A673 (cell line): ENCODE results near the gene CCDC110. TPM values are rescaled to one million over a fixed set of nuclear protein-coding genes. Genes with fewer than 3 reads are reported as not detected.

Experiments
- BruUV-seq: library from RNA; stranded (reverse); fragments of 400-500 nt; replicated peaks from 2 replicates; lab custom pipeline; 2021; lab: Mats Ljungman, UMichigan
- CTCF ChIA-PET: fragments of 300-600 bp; sonication (Branson Sonifier 250); formaldehyde crosslinking; loops from one replicate; lab custom pipeline; 2022; ENCODE audit warnings: antibody characterized with exemption; lab: Charles Lee
- POLR2A ChIA-PET: fragments of 300-600 bp; sonication (Branson Sonifier 250); formaldehyde crosslinking; loops from one replicate; lab custom pipeline; 2022; ENCODE audit warnings: antibody characterized with exemption; ENCODE audit not compliant: low non-redundant PET; lab: Charles Lee
- DNase-seq: peaks from one replicate; pipeline ENCODE4 v3.0.0-alpha.2; 2015; ENCODE audit warnings: low spot score
- H3K27ac ChIP-seq: fragments of 200-600 bp; sonication (generic); 2 replicates; pipeline ENCODE4 v1.5.1; 2016; ENCODE audit warnings: mixed run types, low read depth, mild to moderate bottlenecking, mixed read lengths, antibody characterized with exemption, low read length; ENCODE audit not compliant: poor library complexity, severe bottlenecking
- H3K27me3 ChIP-seq: fragments of 200-600 bp; sonication (generic); replicated peaks from 2 replicates; pipeline ENCODE4 v1.6.1; 2017; ENCODE audit warnings: mixed run types, low read depth, mild to moderate bottlenecking, mixed read lengths, antibody characterized with exemption, low read length; ENCODE audit not compliant: insufficient read depth, poor library complexity
- H3K36me3 ChIP-seq: fragments of 200-600 bp; sonication (generic); 2 replicates; pipeline ENCODE4 v1.6.1; 2016; ENCODE audit warnings: mixed run types, mild to moderate bottlenecking, mixed read lengths, antibody characterized with exemption, low read length; ENCODE audit not compliant: insufficient read depth, poor library complexity, severe bottlenecking
- H3K4me1 ChIP-seq: fragments of 200-600 bp; sonication (generic); 2 replicates; pipeline ENCODE4 v1.6.1; 2017; ENCODE audit warnings: mixed run types, mild to moderate bottlenecking, mixed read lengths, antibody characterized with exemption, low read length; ENCODE audit not compliant: insufficient read depth, poor library complexity, severe bottlenecking
- H3K4me3 ChIP-seq: fragments of 200-600 bp; sonication (generic); 2 replicates; pipeline ENCODE4 v1.5.1; 2016; ENCODE audit warnings: low read depth, mixed run types, mild to moderate bottlenecking, mixed read lengths, low read length; ENCODE audit not compliant: poor library complexity, severe bottlenecking
- H3K9me3 ChIP-seq: fragments of 200-600 bp; sonication (generic); 2 replicates; pipeline ENCODE4 v1.6.1; 2016; ENCODE audit warnings: mixed run types, low read depth, mild to moderate bottlenecking, mixed read lengths, antibody characterized with exemption, low read length; ENCODE audit not compliant: poor library complexity, severe bottlenecking
- CTCF ChIP-seq: fragments of 300-800, 200-600 bp; sonication (generic); conservative IDR thresholded peaks from 2 replicates; pipeline ENCODE4 v1.5.1; 2017; ENCODE audit warnings: low read depth, mild to moderate bottlenecking, antibody characterized with exemption, low read length, moderate library complexity, mixed read lengths
- EZH2 ChIP-seq: fragments of 200-600 bp; sonication (generic); IDR thresholded peaks from 2 replicates; pipeline ENCODE4 v1.6.1; 2017; ENCODE audit warnings: borderline replicate concordance, low read depth, mild to moderate bottlenecking, mixed read lengths, antibody characterized with exemption, low read length; ENCODE audit not compliant: poor library complexity, severe bottlenecking
- intact Hi-C: fragments of 100-400 bp; cut with micrococcal nuclease; formaldehyde crosslinking; loops from one replicate; pipeline ENCODE4 v1.10.0; 2022; ENCODE audit not compliant: unreplicated experiment
- total RNA-seq: library from RNA; stranded (reverse); gene quantifications from 2 replicates; pipeline ENCODE4 v1.2.3, GENCODE V29; 2021

The CCDC110 gene
- total RNA-seq, 1 experiment from 2014 or later, result not detected

- CTCF ChIA-PET, result no interaction called here
- POLR2A ChIA-PET, result no interaction called here
- H3K9me3 ChIP-seq, result no peaks in the 10 kb centered on the region
- DNase-seq, result no peak
- H3K4me3 ChIP-seq, result no peak overlapping the region
- no peaks in the 10 kb centered on the region for H3K27me3 ChIP-seq
- peaks cover 7% of the 10 kb centered on the region for H3K36me3 ChIP-seq
- BruUV-seq, result no TSS peak
- intact Hi-C loops, result no loop called here
- H3K27ac ChIP-seq, result no peak overlapping the region
- TF ChIP-seq EZH2 (no peak), CTCF (no peak)
- no peaks in the 10 kb centered on the region for H3K4me1 ChIP-seq
Measured at GRCh38 chr4:185408432-185408831, 63.1 kb downstream of the CCDC110 start.

GRCh38 chr4:185405296-185405999 is 66.1 kb downstream of the CCDC110 start:
- no peak for TF ChIP-seq CTCF
- no peak for TF ChIP-seq EZH2
- POLR2A ChIA-PET, result no interaction called here

GRCh38 chr4:185404031-185404430 is 67.5 kb downstream of the CCDC110 start:
- no peak for DNase-seq
- H3K27ac ChIP-seq, result no peak overlapping the region
- H3K4me1 ChIP-seq, result no peaks in the 10 kb centered on the region
- peaks cover 13% of the 10 kb centered on the region for H3K36me3 ChIP-seq
- H3K4me3 ChIP-seq, result no peak overlapping the region
- no peaks in the 10 kb centered on the region for H3K27me3 ChIP-seq
- TF ChIP-seq CTCF (no peak), EZH2 (no peak)
- no TSS peak for BruUV-seq
- H3K9me3 ChIP-seq, result no peaks in the 10 kb centered on the region
- CTCF ChIA-PET, result no interaction called here
- POLR2A ChIA-PET, result interaction anchor here (0.6 kb wide), 2 partner anchors 55 to 156 kb away, joined by 3 to 5 read pairs; no protein-coding TSS in a partner anchor
- intact Hi-C loops, result no loop called here

More at GRCh38 chr4:185405296-185405999, 66.1 kb downstream of the CCDC110 start:
- Histone ChIP-seq H3K27ac (no peak overlapping the region), H3K4me1 (no peaks in the 10 kb centered on the region), H3K9me3 (no peaks in the 10 kb centered on the region), H3K4me3 (no peak overlapping the region), H3K36me3 (peaks cover 13% of the 10 kb centered on the region), H3K27me3 (no peaks in the 10 kb centered on the region)
- BruUV-seq, result no TSS peak
- DNase-seq, result no peak
- intact Hi-C loops, result no loop called here
- CTCF ChIA-PET, result no interaction called here
